Esophagus squamous epithelium (tissue), 5 donors: ENCODE measurements around the gene GVQW3. TPM values are rescaled to one million over a fixed set of nuclear protein-coding genes. Genes with fewer than 3 reads are reported as not detected.

Source experiments
- DNase-seq: peaks from one replicate; lab custom pipeline; 2025; lab: John Stamatoyannopoulos, UW
- H3K27ac ChIP-seq, 4 donors: fragments of 200-600 bp; sonication (generic); one replicate each; pipeline ENCODE4 v1.5.1; 2016 to 2019; ENCODE audit warnings: mild to moderate bottlenecking in 1 of 4
- H3K27me3 ChIP-seq, 4 donors: fragments of 200-600 bp; sonication (generic); 1 replicate in 3 of 4; 2 replicates in 1 of 4; pipeline versions ENCODE4 v1.5.1 to v1.6.0; 2017 to 2021; ENCODE audit warnings: antibody characterized with exemption in 1 of 4
- H3K36me3 ChIP-seq, 3 donors: fragments of 200-600 bp; sonication (generic); one replicate each; pipeline ENCODE4 v1.5.1; 2016 to 2019
- H3K4me1 ChIP-seq, 3 donors: fragments of 200-600 bp; sonication (generic); one replicate each; pipeline ENCODE4 v1.5.1; 2017 to 2019
- H3K4me3 ChIP-seq, 4 donors: fragments of 200-600 bp; sonication (generic); 1 replicate in 3 of 4; 2 replicates in 1 of 4; pipeline ENCODE4 v1.5.1; 2016 to 2019; ENCODE audit warnings: mild to moderate bottlenecking in 2 of 4, moderate library complexity in 1 of 4
- H3K9me3 ChIP-seq, 3 donors: fragments of 200-600 bp; sonication (generic); one replicate each; pipeline ENCODE4 v1.5.1; 2016 to 2019
- POLR2A ChIP-seq, 4 donors: fragments of 450-650 bp; IDR thresholded peaks; one replicate each; pipeline ENCODE4 v1.6.1; 2017; ENCODE audit warnings: antibody characterized with exemption in 4 of 4, mild to moderate bottlenecking in 4 of 4, moderate library complexity in 3 of 4
- WGBS, 2 donors: methylation state at CpG; one replicate each; pipeline ENCODE4 v1.1.5; 2018; 5-methylcytosine and 5-hydroxymethylcytosine counted together
- intact Hi-C: fragments of 100-400 bp; cut with DNase I; formaldehyde crosslinking; loops from one replicate; pipeline ENCODE4 v1.15.0; 2022
- total RNA-seq, 4 donors: library from RNA; depleted of rRNA; stranded (reverse); fragments of >200 nt; gene quantifications; one replicate each; pipeline ENCODE4 v1.1.0, GENCODE V29; 2016
- TF ChIP-seq, protein P1 (sequence below), 6 experiments: fragments of 450-650 bp in 4 of 6; fragments of 200-600 bp in 2 of 6; sonication (generic) in 2 of 6; IDR thresholded peaks; one replicate each; pipeline ENCODE4 v1.5.1; 2016 to 2019; ENCODE audit warnings: antibody characterized with exemption in 6 of 6, mild to moderate bottlenecking in 4 of 6, moderate library complexity in 4 of 6
- donor health status: DM: yes; HTN: yes; CAD: no.

Gene GVQW3
- total RNA-seq, 4 donors from 2014 or later, result 0.15 to 0.95 (median 0.31) TPM; not detected in 1

DNA sequence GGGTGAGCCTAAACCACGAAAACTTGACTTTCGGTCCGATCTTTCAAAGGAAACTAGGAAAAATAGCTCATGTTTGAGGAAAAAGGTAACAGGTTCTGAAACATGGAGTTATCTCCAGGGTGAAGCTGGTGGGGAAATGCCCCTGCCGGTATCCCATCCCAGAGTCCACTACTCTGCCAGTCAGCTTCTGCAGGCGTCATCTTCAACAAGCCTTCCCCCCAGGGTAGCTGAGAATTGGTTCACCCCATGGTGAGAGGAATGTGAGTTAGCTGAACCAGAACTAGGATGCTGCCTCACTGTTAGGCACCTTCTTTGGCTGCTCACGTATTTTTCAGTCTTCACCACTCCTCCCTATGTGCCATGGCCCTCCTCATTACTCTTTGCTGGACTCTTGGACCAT is 1.1 kb downstream of the GVQW3 start:
- H3K4me1 ChIP-seq, result peaks cover 0 to 39% (median 25%) of the 10 kb centered on the region in 3 donors
- intact Hi-C loops, result no loop called here
- no peaks in the 10 kb centered on the region for H3K9me3 ChIP-seq
- WGBS, 2 donors, result 82 to 95% methylated on average over 6 of the region's 6 CpGs
- DNase-seq, result no peak
- TF ChIP-seq, protein P1, sequence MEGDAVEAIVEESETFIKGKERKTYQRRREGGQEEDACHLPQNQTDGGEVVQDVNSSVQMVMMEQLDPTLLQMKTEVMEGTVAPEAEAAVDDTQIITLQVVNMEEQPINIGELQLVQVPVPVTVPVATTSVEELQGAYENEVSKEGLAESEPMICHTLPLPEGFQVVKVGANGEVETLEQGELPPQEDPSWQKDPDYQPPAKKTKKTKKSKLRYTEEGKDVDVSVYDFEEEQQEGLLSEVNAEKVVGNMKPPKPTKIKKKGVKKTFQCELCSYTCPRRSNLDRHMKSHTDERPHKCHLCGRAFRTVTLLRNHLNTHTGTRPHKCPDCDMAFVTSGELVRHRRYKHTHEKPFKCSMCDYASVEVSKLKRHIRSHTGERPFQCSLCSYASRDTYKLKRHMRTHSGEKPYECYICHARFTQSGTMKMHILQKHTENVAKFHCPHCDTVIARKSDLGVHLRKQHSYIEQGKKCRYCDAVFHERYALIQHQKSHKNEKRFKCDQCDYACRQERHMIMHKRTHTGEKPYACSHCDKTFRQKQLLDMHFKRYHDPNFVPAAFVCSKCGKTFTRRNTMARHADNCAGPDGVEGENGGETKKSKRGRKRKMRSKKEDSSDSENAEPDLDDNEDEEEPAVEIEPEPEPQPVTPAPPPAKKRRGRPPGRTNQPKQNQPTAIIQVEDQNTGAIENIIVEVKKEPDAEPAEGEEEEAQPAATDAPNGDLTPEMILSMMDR (IDR thresholded peaks at IDR 0.05), result no peak
- TF ChIP-seq POLR2A (IDR thresholded peaks at IDR 0.05), result no peak
- H3K27me3 ChIP-seq, result no peaks in the 10 kb centered on the region
- H3K27ac ChIP-seq, result no peak overlapping the region
- peak overlapping the region in 2 of 4 donors; percentile 88 to 98 for H3K4me3 ChIP-seq
- no peaks in the 10 kb centered on the region for H3K36me3 ChIP-seq

DNA sequence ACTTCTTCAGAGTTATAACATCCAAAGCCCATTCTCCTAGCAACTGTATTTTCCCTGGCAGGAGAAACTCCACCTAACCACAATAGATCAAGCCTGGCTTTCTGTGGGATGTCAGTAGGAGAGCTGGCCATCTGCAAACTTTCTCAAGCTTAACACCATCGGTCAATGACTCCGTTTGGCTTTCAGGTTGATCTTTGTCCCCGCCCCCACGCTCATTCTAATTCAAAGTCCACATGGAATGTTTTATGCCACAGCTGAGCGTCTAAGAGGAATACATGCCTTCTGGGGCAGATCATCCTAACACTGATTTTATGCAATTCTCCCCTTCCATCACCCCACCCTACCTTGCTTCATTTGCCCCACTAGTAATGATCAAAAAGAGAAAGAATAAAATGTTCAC is 4.8 kb downstream of the GVQW3 start:
- H3K4me1 ChIP-seq, result peaks cover 0 to 24% (median 17%) of the 10 kb centered on the region in 3 donors
- TF ChIP-seq, protein P1 (IDR thresholded peaks at IDR 0.05), result no peak
- TF ChIP-seq POLR2A (IDR thresholded peaks at IDR 0.05), result no peak
- WGBS, 2 donors, result 84 to 89% methylated on average over 5 of the region's 5 CpGs
- no peak overlapping the region for H3K27ac ChIP-seq
- H3K27me3 ChIP-seq, result no peaks in the 10 kb centered on the region
- H3K36me3 ChIP-seq, result no peaks in the 10 kb centered on the region
- no peaks in the 10 kb centered on the region for H3K9me3 ChIP-seq
- H3K4me3 ChIP-seq, result no peak overlapping the region
- no peak for DNase-seq
- intact Hi-C loops, result no loop called here

DNA sequence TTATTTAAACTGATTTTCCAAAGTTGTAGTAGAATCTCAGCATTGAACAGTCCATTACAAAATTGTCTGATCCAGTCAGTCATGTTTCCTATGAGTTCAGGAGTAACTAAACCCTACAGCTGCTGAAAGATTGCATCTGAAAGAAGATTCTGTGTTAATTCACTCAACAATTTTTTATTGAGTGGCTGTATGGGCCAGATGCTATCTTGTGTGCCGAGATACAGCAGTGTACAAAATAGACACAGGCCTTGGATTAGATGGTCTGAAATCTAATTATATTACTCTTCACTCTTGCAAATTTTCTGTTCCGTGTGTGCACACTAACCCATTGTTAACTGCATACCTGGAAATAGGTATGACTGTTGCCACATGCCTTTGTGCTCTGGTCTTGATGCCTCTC is 7.3 kb downstream of the GVQW3 start:
- peaks cover 0 to 17% (median 2%) of the 10 kb centered on the region in 3 donors for H3K4me1 ChIP-seq
- 66 to 73% methylated on average over 2 of the region's 2 CpGs for WGBS, 2 donors
- DNase-seq, result no peak
- no peaks in the 10 kb centered on the region for H3K36me3 ChIP-seq
- TF ChIP-seq, protein P1 (IDR thresholded peaks at IDR 0.05), result no peak
- no peak for TF ChIP-seq POLR2A (IDR thresholded peaks at IDR 0.05)
- no peaks in the 10 kb centered on the region for H3K9me3 ChIP-seq
- H3K27ac ChIP-seq, result no peak overlapping the region
- intact Hi-C loops, result no loop called here
- H3K4me3 ChIP-seq, result no peak overlapping the region
- peaks cover 0 to 3% (median 0%) of the 10 kb centered on the region in 4 donors for H3K27me3 ChIP-seq

DNA sequence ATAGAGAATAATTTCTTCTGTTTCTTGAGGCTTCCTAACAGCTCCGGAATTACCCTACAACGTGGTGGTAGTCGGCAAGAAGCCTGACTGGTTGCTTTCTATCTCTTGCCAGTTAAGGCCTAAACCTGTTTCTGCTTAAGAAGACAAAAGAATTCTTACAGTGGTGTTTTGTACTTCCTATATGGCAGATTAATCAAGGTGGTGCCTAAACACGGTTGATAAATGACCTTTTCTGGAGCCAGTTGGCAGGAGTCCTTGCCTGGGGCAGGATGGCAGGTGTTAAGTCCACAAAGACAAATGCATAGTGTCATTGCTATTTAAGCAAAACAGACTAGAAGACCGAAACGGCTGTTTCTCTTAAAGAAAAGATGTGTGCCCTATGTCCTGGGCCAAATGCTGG is 9.9 kb downstream of the GVQW3 start:
- Histone ChIP-seq H3K27me3 (peaks cover 0 to 3% (median 0%) of the 10 kb centered on the region in 4 donors), H3K9me3 (no peaks in the 10 kb centered on the region), H3K4me3 (no peak overlapping the region), H3K27ac (peak overlapping the region in 2 of 4 donors; percentile 18 to 30), H3K4me1 (peaks cover 0 to 17% (median 2%) of the 10 kb centered on the region in 3 donors), H3K36me3 (no peaks in the 10 kb centered on the region)
- no peak for DNase-seq
- intact Hi-C loops, result no loop called here
- WGBS, 2 donors, result 24 to 28% methylated on average over 6 of the region's 6 CpGs
- TF ChIP-seq POLR2A (IDR thresholded peaks at IDR 0.05), result no peak
- TF ChIP-seq, protein P1 (IDR thresholded peaks at IDR 0.05), result no peak

DNA sequence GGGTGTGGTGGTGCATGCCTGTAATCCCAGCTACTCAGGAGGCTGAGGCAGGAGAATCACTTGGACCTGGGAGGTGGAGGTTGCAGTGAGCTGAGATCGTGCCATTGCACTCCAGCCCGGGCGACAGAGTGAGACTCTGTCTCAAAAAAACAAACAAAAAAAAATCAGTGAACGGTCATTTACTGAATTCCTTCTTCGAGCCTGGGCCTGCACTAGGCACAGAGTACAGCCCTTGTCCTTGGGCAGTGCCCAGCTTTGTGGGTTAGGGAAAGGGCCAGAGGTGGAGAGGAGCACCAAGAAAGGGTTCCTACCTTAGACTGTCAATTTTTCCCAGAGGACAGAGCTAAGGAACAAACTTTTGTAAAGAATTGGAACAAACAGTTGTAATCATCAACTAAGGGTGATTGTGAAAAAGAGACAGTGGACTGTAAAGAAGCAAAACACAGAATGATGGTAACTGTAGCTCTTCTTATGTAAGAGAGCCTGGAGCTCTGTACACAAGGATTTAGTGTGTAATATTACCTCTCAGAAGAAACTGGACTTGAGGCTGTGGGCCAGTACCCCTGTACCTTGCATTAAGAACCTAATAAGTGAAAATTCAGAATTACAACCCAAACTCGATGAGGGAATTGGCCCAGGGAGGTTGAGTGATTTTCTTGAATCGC is 10.8 kb downstream of the GVQW3 start:
- Histone ChIP-seq H3K36me3 (no peaks in the 10 kb centered on the region), H3K27ac (no peak overlapping the region), H3K4me1 (peaks cover 0 to 17% (median 2%) of the 10 kb centered on the region in 3 donors), H3K27me3 (peaks cover 0 to 3% (median 0%) of the 10 kb centered on the region in 4 donors), H3K9me3 (no peaks in the 10 kb centered on the region), H3K4me3 (no peak overlapping the region)
- 56 to 84% methylated on average over 7 of the region's 7 CpGs for WGBS, 2 donors
- intact Hi-C loops, result no loop called here
- TF ChIP-seq POLR2A (IDR thresholded peaks at IDR 0.05), result no peak
- TF ChIP-seq, protein P1 (IDR thresholded peaks at IDR 0.05), result no peak
- DNase-seq, result no peak
